ENCODE data around the gene SPECC1L.

SPECC1L gene

DNA sequence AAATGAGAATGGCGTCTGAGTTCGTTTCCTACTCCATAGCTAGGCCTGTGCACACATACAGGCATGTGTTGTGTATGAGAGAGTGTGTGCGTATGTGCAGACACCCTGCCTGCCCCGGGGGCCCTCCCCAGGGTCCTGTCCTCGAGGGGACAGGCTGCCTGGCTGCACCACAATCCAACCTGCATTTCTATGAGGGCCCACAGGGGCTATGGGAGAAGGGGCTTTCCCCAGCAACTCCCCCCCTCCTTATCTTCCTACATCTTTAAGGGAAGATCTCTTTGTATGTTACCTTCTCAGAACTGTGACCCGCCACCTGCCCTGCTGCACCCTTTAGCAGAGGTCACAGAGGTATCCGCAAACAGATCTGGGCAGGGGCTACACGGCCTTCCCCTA, 171.7 kb downstream of the SPECC1L start:
- H3K36me3 ChIP-seq (ENCODE audit: low read length): no peaks in the 10 kb centered on the region
- no peaks in the 10 kb centered on the region for H3K9me2 ChIP-seq (replicated peaks; ENCODE audit: insufficient read depth, low read length)
- no peaks in the 10 kb centered on the region for H3K27me3 ChIP-seq (ENCODE audit: low read length)
- no peak overlapping the region for H3K4me2 ChIP-seq (ENCODE audit: low read depth, low read length, poor library complexity, severe bottlenecking)
- H2AFZ ChIP-seq (ENCODE audit: low read depth, low read length, severe bottlenecking): no peak overlapping the region
- H3K79me2 ChIP-seq (ENCODE audit: insufficient read depth, low read length): 0 out of 2 replicates have a peak, but pooled peaks cover 7% of the 10 kb centered on the region
- peaks cover 9% of the 10 kb centered on the region for H3F3A ChIP-seq (ENCODE audit: insufficient read depth)
- no peak overlapping the region for H3K9ac ChIP-seq (ENCODE audit: low read length)
- H4K20me1 ChIP-seq (ENCODE audit: low read depth, low read length): no peaks in the 10 kb centered on the region
- TF ChIP-seq EZH2phosphoT487 (conservative IDR thresholded peaks at IDR 0.05; ENCODE audit: low read length): no peak
- TF ChIP-seq, protein P1, sequence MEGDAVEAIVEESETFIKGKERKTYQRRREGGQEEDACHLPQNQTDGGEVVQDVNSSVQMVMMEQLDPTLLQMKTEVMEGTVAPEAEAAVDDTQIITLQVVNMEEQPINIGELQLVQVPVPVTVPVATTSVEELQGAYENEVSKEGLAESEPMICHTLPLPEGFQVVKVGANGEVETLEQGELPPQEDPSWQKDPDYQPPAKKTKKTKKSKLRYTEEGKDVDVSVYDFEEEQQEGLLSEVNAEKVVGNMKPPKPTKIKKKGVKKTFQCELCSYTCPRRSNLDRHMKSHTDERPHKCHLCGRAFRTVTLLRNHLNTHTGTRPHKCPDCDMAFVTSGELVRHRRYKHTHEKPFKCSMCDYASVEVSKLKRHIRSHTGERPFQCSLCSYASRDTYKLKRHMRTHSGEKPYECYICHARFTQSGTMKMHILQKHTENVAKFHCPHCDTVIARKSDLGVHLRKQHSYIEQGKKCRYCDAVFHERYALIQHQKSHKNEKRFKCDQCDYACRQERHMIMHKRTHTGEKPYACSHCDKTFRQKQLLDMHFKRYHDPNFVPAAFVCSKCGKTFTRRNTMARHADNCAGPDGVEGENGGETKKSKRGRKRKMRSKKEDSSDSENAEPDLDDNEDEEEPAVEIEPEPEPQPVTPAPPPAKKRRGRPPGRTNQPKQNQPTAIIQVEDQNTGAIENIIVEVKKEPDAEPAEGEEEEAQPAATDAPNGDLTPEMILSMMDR (IDR thresholded peaks at IDR 0.05; ENCODE audit: insufficient read depth, low read length, poor library complexity, severe bottlenecking): no peak
- H3K4me3 ChIP-seq (ENCODE audit: insufficient read depth, low read length, poor library complexity, severe bottlenecking): no peak overlapping the region
- no peak overlapping the region for H3K27ac ChIP-seq (ENCODE audit: low read depth, low read length)
- H3K9me3 ChIP-seq (ENCODE audit: insufficient read depth, low read length): no peaks in the 10 kb centered on the region

DNA sequence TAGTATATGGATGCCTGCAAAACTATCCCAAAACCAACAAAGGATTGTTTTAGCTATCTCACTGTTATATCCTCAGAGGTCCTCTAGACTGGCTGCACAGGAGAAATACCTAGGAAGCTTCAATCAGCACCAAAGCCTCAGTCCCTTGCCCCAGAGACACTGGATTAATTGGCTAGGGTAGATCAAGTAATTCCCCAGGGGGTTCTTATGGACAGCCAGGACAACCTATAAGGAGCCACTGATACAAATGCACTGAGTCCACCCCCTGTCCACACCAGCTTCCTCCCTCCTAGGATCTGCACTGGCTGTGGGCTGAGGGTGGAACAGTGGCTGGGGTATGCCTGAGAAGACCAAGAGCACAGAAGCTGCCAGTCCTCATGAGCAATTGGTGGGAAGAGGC, 173.0 kb downstream of the SPECC1L start:
- Histone ChIP-seq H3K4me3 (ENCODE audit: insufficient read depth, low read length, poor library complexity, severe bottlenecking) (no peak overlapping the region), H3K36me3 (ENCODE audit: low read length) (no peaks in the 10 kb centered on the region), H3K4me2 (ENCODE audit: low read depth, low read length, poor library complexity, severe bottlenecking) (no peak overlapping the region), H4K20me1 (ENCODE audit: low read depth, low read length) (no peaks in the 10 kb centered on the region), H3K27me3 (ENCODE audit: low read length) (no peaks in the 10 kb centered on the region), H3K79me2 (ENCODE audit: insufficient read depth, low read length) (0 out of 2 replicates have a peak, but pooled peaks cover 1% of the 10 kb centered on the region), H2AFZ (ENCODE audit: low read depth, low read length, severe bottlenecking) (no peak overlapping the region), H3F3A (ENCODE audit: insufficient read depth) (no peaks in the 10 kb centered on the region), H3K9me3 (ENCODE audit: insufficient read depth, low read length) (no peaks in the 10 kb centered on the region), H3K27ac (ENCODE audit: low read depth, low read length) (no peak overlapping the region), H3K9me2 (replicated peaks; ENCODE audit: insufficient read depth, low read length) (no peaks in the 10 kb centered on the region), H3K9ac (ENCODE audit: low read length) (no peak overlapping the region)
- TF ChIP-seq, protein P1 (IDR thresholded peaks at IDR 0.05; ENCODE audit: insufficient read depth, low read length, poor library complexity, severe bottlenecking): no peak
- TF ChIP-seq EZH2phosphoT487 (conservative IDR thresholded peaks at IDR 0.05; ENCODE audit: low read length): no peak

DNA sequence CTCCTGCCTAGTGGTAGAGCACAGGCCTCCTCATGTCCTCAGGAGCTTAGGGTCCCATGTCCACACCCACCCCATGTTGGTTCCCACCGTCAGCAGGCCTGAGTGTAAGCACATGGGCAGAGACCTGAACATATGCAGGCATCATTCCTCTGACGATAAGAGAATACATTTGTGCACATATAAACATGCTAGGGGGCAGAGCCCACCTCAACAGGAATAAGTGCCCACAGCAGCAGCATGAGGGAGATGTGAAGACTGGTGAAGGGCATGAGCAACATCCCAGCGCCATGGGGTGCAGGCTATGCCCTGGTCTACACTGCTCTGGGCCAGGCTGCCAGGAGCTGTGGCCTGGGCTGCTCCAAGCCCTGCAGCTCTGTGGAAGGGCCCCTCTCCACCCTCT, 173.6 kb downstream of the SPECC1L start:
- no peak overlapping the region for H3K9ac ChIP-seq (ENCODE audit: low read length)
- H3K27me3 ChIP-seq (ENCODE audit: low read length): no peaks in the 10 kb centered on the region
- H2AFZ ChIP-seq (ENCODE audit: low read depth, low read length, severe bottlenecking): no peak overlapping the region
- H3K4me2 ChIP-seq (ENCODE audit: low read depth, low read length, poor library complexity, severe bottlenecking): no peak overlapping the region
- no peaks in the 10 kb centered on the region for H3K9me2 ChIP-seq (replicated peaks; ENCODE audit: insufficient read depth, low read length)
- no peaks in the 10 kb centered on the region for H3F3A ChIP-seq (ENCODE audit: insufficient read depth)
- no peaks in the 10 kb centered on the region for H3K9me3 ChIP-seq (ENCODE audit: insufficient read depth, low read length)
- no peak overlapping the region for H3K4me3 ChIP-seq (ENCODE audit: insufficient read depth, low read length, poor library complexity, severe bottlenecking)
- no peaks in the 10 kb centered on the region for H3K79me2 ChIP-seq (ENCODE audit: insufficient read depth, low read length)
- H4K20me1 ChIP-seq (ENCODE audit: low read depth, low read length): no peaks in the 10 kb centered on the region
- H3K27ac ChIP-seq (ENCODE audit: low read depth, low read length): no peak overlapping the region
- no peaks in the 10 kb centered on the region for H3K36me3 ChIP-seq (ENCODE audit: low read length)
- no peak for TF ChIP-seq EZH2phosphoT487 (conservative IDR thresholded peaks at IDR 0.05; ENCODE audit: low read length)
- TF ChIP-seq, protein P1 (IDR thresholded peaks at IDR 0.05; ENCODE audit: insufficient read depth, low read length, poor library complexity, severe bottlenecking): no peak

Measured in SU-DHL-6 (cell line).